Tibial nerve (tissue), 3 donors: ENCODE data around the gene SPATS2L.

Experiments used
- POLR2A ChIP-seq, 2 donors: fragments of 450-650 bp; IDR thresholded peaks; one replicate each; pipeline ENCODE4 v1.6.1; 2017; ENCODE audit warnings: antibody characterized with exemption in 2 of 2, mild to moderate bottlenecking in 2 of 2, moderate library complexity in 2 of 2
- TF ChIP-seq, protein P1 (sequence below), 5 experiments: fragments of 200-600 bp in 3 of 5; fragments of 450-650 bp in 2 of 5; sonication (generic) in 3 of 5; IDR thresholded peaks; one replicate each; pipeline ENCODE4 v1.5.1; 2016 to 2019; ENCODE audit warnings: antibody characterized with exemption in 5 of 5, mild to moderate bottlenecking in 3 of 5, moderate library complexity in 2 of 5

DNA sequence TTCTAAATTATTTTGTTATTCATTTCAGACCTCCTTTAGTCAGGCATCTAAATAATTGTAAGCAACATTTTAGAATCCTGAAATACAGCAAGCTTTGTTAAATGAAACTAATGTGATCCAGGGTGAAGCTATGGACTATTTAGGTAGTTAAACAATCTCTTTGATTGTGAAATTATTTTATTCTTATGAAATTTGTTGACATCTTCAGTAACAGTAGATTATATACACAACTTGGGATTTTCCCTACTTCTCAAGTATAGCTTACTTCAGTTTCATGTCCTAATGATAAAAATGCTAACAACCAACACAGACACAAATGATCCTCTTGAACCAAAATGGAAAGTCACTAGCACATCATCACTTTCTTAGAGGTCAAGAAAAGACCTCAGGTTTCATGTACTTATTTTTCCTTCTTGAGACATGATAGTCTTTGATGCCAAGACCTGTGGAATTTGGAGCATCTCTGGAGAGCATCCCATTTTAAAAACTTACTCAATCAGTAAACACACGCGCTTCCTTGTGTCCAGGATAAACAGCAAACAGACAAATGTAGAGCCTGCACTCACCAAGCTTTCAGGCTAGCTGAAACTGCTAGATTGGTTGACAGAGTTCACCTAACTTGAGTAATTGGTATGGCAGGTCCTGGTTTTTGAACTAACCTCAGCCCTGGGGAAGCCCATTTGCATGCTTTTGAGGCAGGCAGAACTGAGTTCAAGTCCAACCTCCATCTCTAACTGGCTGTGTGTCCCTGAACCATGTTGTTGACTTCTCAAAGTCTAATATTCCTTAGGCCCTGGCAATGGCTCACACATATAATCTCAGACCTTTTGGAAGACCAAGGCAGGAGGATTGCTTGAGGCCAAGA lies 155.6 kb downstream of the SPATS2L start:
- TF ChIP-seq, protein P1, sequence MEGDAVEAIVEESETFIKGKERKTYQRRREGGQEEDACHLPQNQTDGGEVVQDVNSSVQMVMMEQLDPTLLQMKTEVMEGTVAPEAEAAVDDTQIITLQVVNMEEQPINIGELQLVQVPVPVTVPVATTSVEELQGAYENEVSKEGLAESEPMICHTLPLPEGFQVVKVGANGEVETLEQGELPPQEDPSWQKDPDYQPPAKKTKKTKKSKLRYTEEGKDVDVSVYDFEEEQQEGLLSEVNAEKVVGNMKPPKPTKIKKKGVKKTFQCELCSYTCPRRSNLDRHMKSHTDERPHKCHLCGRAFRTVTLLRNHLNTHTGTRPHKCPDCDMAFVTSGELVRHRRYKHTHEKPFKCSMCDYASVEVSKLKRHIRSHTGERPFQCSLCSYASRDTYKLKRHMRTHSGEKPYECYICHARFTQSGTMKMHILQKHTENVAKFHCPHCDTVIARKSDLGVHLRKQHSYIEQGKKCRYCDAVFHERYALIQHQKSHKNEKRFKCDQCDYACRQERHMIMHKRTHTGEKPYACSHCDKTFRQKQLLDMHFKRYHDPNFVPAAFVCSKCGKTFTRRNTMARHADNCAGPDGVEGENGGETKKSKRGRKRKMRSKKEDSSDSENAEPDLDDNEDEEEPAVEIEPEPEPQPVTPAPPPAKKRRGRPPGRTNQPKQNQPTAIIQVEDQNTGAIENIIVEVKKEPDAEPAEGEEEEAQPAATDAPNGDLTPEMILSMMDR (IDR thresholded peaks at IDR 0.05): no peak
- no peak for TF ChIP-seq POLR2A (IDR thresholded peaks at IDR 0.05)
